Measurements from ENCODE around the gene JMJD8.

The JMJD8 gene

DNA sequence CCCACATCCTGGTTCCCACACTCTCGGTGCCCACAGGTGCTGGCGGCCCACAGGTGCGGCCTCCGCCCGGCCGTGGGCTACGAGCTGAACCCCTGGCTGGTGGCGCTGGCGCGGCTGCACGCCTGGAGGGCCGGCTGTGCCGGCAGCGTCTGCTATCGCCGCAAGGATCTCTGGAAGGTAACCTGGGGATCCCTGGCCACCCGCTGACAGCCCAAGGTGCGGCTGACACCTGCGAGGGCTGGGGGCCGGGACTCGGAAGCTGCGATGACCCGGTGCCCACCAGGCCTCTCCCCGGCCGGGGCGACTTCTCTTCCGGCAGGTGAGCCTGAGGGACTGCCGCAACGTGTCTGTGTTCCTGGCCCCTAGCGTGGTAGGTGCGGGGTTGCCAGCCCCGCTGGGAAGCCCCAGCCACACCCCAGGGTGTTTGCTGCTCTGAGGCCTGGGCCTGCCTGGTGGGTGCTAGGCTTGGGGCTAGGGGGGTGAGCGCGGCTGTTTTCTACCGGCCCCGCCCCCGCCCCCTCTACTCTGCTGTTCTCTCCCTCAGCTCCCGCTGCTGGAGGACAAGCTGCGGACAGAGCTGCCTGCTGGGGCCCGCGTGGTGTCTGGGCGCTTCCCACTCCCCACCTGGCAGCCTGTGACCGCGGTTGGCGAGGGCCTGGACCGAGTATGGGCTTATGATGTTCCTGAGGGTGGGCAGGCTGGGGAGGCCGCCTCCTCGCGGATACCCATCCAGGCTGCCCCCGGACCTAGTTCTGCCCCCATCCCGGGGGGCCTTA, 37.8 kb upstream of the JMJD8 start:
- no peak for DNase-seq

DNA sequence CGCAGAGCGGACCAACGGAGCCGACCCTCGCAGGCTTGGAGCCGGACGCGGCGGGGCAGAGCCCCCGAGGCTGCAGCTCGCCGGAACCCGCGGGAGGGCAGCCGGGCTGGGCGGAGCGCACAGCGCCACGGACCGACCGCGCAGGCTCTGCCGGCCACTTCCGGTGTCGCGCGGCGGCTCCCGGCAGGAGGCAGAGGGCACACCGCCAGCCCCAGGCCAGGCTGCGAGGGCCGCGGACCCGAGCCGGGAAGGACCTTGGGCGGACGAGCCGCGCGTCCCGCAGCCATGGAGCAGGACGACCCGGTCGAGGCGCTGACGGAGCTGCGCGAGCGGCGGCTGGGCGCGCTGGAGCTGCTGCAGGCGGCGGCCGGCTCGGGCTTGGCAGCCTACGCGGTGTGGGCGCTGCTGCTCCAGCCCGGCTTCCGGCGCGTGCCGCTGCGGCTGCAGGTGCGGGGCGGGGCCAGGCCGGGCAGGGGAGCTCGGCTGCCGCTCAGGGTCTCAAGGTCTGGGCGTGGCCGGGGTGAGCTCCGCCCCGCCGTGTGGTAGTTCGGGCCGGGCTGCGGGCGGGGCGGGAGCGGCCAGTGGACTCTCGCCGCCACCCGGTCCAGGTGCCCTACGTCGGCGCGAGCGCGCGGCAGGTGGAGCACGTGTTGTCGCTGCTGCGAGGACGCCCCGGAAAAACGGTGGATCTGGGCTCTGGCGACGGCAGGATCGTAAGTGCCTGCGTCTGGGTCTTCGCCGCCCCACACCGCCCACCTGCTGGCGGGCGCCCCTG, 37.0 kb upstream of the JMJD8 start, which contains the start of gene ANTKMT:
Gene ANTKMT, plus strand, starts transcription at position 157 of the 775 bp plus-strand sequence. Its CDS starts 129 bp downstream, at position 286.
- DNase-seq = peak; percentile 79

- DNase-seq = peak; percentile 88
These were observed 36.4 kb upstream of the JMJD8 start for GRCh38 chr16:720447-720989.

- DNase-seq = peak; percentile 32
These were observed 35.8 kb upstream of the JMJD8 start for GRCh38 chr16:719815-720446.

DNA sequence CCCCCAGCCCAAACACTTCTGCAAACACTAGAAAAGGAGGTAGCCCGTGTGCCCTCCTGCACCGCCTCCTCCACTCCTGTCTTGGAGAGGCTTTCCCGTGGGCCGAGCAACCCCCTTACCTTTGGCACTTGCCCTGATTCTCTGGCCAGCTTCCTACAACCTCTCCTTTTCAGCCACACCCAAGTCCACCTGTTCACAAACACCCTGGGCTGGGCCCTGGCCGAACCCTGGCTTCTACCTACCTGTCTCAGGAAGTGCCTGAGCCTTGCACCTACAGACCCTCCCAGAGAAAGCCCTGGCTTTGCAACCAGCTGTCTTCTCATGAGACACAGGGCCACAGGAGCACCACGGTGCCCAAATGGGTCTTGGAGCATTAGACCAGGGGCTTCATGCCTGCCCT, 34.8 kb upstream of the JMJD8 start:
- DNase-seq = no peak

- no peak for DNase-seq
These were observed 34.3 kb upstream of the JMJD8 start for GRCh38 chr16:718389-718788.

DNA sequence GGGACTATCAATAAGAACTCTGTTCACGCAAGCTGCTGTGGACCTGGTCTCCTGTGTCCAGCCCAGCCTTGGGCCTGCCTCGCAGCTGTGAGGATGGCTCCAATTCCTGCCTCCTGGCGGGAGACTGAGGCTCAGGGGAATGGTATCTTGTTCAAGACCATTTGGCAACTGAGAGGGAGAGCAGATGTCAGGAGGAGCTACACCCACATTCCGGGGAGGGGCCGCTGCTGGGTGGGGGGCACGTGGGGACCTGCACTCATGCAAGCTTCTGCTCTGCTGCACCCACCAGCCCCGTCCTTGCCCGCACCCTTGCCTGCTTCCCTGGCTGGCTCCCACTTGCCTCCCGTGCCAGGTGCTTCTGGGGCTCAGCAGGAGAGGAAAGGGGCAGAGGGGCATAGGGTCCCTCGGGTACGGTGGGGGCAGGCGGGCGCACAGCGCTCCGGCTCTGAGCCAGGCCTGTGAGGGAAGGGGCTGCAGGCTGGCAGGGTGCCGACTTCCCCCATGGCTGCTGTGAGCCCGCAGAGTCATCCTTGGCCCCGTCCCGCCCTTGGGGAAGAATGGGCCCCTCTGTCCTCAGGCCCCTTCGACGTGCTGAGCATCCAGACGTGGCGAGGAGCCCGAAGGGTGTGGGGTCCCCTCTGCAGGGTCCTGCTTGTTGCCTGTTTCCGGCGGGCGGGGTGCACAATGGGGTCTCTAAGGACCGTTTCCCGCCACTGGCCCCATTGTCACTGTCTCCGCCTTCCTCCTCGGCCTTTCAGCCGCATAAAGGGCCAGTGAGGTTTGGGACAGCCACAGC, 33.5 kb upstream of the JMJD8 start:
- no peak for DNase-seq

DNA sequence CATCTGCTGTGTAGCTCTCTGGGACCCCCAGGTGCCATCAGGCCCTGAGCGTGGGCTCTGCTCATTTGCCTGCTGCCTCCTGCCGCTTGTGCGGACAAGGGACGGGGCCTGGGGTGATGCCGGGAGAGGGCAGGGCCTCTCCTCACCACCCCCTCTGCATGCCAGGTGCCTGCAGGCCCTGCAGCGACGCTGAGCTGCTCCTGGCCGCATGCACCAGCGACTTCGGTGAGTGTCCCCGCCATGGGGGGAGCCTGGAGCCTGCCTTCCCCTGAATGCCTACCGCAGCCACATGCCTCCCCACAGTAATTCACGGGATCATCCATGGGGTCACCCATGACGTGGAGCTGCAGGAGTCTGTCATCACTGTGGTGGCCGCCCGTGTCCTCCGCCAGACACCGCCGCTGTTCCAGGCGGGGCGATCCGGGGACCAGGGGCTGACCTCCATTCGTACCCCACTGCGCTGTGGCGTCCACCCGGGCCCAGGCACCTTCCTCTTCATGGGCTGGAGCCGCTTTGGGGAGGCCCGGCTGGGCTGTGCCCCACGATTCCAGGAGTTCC, 32.7 kb upstream of the JMJD8 start:
- no peak for DNase-seq

DNA sequence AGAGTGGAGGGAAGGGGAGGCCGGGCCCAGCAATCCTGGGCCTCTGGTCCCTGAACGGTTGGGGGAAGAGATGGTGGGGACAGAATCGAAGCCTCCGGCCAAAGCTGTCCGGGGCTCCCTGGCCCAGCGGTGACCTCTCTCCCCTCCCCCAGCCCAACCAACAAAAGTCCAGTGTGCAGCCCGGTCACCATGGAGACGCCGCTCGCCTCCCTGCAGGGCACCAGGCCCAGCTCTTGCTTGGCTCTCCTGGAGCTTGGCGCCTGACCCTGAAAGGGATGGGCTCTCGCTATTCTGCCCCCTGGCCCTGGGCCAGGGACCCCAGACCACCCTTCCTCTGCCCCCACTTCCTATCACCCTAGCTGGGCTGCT, 32.0 kb upstream of the JMJD8 start:
- peak; percentile 51 for DNase-seq

GRCh38 chr16:715477-716199, 31.5 kb upstream of the JMJD8 start:
- DNase-seq = peak; percentile 38

GRCh38 chr16:714558-715476, 30.7 kb upstream of the JMJD8 start, which contains the start of gene METRN:
Gene METRN, plus strand, starts transcription at chr16:715118. Its CDS starts 172 bp downstream, at chr16:715290.
- DNase-seq = peak; percentile 89

DNA sequence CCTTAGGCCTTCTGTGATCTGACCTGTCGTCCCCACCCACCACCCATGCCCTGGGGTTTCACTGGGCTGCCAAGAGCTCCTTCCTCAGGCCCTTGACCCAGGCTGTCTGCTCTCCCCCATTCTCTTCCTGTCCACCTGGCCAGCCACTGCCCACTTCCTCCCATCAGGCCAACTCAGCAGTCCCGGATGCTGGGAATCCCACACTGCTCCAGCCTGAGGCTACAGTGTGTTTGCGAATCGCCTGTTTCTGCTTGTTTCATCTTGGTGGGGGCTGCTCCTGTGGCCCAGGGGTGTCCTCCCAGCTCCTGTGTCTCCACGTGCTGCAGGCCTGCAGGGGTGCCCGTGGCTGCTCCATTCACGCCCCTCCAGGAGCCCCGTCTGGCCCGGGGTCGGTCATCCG, 29.9 kb upstream of the JMJD8 start:
- DNase-seq = peak; percentile 54

DNA sequence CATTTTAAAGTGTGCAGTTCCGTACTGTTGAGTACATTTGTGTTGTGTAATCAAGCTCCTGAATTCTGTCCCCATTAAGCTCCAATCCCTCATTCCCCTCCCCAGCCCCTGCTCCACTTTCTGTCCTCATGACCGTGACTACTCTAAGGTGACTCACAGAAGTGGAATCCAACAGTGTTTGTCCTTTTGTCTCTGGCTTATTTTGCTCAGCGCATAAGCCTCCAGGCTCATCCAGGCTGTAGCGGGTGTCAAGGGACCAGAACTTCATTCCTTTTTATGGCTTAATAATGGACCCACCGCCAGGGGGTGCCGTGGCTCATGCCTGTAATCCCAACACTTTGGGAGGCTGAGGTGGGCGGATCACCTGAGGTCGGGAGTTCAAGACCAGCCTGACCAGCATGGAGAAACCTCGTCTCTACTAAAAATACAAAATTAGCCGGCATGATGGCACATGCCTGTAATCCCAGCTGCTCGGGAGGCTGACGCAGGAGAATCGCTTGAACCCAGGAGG, 28.7 kb upstream of the JMJD8 start:
- peak; percentile 97 for DNase-seq

DNA sequence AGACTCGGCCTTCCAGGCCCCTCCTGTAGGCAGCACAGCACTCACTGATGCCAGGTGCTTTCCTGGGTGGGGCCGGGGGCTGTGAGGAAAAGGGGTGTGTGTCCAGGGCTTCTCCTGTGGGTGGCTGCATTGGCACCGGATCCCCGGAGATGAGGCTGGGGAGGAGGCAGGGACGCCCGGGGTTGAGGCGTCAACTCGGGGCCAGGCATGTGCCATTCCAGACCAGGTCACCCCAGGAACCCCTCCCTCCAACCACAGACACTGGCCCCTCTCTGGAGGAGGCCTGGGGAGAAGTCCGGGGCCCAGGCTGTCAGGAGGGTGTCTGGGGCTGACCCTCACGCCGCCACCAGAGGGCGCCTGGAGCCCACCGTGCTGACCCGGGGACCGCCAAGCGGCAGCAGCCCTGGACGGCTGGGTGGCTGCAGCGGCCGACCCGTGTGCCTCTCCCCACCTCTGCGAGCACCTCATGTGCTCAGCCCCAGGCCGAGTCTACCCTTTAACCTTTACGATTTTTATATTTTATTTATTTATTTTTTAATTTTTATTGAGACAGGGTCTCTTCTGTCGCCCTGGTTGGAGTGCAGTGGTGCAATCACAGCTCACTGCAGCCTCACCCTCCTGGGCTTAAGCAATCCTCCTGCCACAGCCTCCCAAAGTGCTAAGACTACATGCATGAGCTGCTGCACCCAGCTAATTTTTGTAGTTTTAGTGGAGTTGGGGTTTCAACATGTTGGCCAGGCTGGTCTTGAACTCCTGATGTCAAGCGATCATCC, 27.6 kb upstream of the JMJD8 start:
- DNase-seq = peak; percentile 66

DNA sequence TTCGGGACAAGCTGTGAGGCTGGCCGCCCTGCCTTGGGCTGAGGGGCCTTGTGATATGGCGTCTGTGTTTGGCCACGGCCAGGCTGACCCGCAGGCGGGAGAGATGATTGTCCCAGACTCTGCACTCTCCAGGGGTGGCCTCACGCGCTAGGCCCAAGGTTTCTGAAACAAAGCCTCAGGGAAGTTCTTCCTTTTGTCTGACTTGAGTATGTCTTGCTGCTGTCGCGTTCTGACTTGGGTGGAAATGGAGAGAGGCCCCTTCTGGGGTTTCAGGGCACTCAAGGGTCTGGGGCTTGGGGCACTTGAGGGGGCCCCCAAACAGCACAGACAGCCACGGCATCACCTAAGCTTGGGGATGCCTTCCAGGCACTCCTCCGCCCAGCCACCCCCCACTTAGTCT, 26.9 kb upstream of the JMJD8 start:
- DNase-seq = no peak

GRCh38 chr16:710500-711075, 26.5 kb upstream of the JMJD8 start:
- DNase-seq = no peak

- DNase-seq = peak; percentile 66
These were observed 25.7 kb upstream of the JMJD8 start for GRCh38 chr16:709566-710499.

GRCh38 chr16:708959-709358, 24.8 kb upstream of the JMJD8 start:
- DNase-seq = no peak
